ENCODE measurements around the gene NDP.
"Not testable (repeated sequence)": the region's sequence is repeated elsewhere in the genome, so short reads cannot be mapped to it uniquely, and the experiment has no call there.

Gene NDP

GRCh38 chrX:43970528-43970927 is 2.7 kb downstream of the NDP start:
- DNase-seq (ENCODE audit: low read depth) = no peak

- no peak for DNase-seq (ENCODE audit: low read depth)
Observed at GRCh38 chrX:43969504-43970501, 3.4 kb downstream of the NDP start.

DNA sequence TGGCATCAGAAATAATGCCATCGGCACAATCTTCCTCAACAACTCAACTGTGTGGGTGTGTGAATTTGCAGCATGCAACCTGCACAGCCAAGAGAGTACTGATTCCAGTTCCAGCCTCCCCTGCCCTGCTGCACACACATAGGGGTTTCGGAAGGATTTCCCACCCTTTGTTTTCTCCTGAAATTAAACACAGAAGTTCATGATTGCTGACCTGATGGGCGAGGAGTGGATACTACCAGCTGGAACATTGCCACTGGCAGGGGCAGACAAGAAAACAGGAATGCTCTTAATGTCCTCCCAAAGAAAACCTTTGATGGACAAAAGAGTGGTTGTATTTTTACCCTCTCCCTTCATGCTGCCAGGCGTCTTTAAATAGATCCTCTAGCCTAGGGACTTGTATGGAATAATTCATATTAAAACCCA is 4.8 kb downstream of the NDP start:
- no peak for DNase-seq (ENCODE audit: low read depth)

DNA sequence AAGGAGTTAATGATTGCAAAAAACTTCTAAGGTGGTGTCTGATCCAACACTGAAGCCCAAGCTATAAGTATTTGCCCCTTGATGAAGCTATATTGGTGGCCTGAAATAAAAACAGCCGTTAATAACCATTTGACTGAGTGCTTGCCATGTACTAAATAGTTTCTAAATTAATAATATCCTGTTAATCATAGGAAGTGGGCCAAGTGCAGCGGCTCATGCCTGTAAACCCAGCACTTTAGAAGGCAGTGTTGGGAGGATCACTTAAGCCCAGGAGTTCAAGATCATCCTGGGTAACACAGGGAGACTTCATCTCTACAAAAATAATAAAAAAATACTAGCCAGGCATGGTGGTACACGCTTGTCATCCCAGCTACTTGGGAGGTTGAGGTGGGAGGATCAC is 8.3 kb downstream of the NDP start:
- no peak for DNase-seq (ENCODE audit: low read depth)

DNA sequence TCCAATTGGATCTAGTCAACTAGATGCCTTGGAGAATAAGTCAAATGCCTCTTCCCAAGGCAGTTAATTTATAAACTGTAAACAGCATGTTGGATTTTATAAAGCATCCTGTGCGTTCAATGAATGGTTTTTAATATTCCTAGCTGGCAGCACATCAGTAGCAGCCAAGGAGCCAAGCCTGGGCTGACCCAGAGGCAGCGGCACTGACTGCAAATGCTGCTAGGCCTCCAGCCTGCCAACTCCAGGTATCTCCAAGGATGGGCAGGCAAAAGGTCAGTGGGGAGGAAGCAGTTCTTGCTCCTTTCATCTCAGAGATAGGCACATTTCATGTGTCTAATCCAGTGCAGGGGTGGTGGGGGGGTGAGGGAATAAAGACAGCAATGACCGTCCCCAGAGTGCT is 9.5 kb downstream of the NDP start:
- DNase-seq (ENCODE audit: low read depth) = no peak

DNA sequence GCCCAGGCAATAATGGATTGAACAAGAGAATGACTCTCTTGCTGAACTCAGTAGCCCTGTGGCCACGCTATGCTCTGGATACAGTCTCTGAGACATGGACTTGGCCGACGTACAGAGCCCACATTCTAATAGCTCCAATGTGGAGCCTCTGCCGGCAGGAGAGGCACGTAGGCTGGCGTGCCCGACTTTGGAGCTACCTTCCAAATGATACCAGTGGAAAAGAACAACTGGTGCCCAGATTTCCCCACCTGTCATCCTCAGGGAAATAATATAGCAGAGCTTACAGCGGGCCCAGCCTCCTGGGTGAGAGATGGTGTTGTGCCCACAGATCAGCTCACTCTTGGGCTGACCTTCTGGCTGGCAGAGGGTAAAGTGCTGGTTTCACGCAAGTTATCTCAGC is 10.6 kb downstream of the NDP start:
- no peak for DNase-seq (ENCODE audit: low read depth)

GRCh38 chrX:43961699-43962098 is 11.5 kb downstream of the NDP start:
- no peak for DNase-seq (ENCODE audit: low read depth)

GRCh38 chrX:43958529-43958928 is 14.7 kb downstream of the NDP start:
- no peak for DNase-seq (ENCODE audit: low read depth)

- no peak for DNase-seq (ENCODE audit: low read depth)
Observed at GRCh38 chrX:43956034-43956433, 17.2 kb downstream of the NDP start.

DNA sequence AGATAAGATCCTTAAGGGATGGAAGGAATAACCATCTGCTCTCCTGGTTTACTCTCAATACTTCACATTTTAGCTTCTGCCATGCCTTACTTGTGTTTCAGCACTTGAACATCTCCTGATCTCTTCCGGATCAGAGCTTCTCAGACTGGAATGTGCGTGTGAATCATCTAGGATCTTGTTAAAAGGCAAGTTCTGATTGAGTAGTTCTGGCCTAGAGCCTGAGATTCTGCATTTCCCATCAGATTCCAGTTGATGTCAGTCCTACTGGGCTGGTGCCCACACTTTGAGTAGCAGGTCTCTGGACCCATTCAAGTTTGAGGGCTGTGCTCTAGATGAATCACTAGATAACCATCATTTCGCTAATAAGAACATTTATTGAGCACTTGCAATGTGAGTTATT is 20.0 kb downstream of the NDP start:
- no peak for DNase-seq (ENCODE audit: low read depth)

DNA sequence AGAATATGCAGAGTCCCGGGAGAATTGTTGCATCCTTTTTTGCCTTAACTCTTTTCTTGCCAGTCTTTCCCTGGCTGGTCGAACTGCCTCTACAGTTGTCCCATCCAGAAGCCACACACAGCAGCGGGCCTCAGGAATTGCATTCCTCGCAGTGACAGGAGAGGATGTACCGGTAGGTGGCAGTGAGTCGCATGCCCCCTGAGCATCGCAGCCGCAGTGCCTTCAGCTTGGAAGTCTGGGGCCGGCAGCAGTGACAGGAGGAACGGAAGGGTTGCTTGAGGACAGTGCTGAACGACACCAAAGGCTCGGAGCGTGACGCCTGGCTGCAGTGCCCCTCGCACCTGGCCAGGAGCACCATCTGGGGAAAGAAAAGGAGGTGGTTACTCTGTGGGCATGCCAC is 23.5 kb downstream of the NDP start:
- peak; percentile 1 for DNase-seq (ENCODE audit: low read depth)

DNA sequence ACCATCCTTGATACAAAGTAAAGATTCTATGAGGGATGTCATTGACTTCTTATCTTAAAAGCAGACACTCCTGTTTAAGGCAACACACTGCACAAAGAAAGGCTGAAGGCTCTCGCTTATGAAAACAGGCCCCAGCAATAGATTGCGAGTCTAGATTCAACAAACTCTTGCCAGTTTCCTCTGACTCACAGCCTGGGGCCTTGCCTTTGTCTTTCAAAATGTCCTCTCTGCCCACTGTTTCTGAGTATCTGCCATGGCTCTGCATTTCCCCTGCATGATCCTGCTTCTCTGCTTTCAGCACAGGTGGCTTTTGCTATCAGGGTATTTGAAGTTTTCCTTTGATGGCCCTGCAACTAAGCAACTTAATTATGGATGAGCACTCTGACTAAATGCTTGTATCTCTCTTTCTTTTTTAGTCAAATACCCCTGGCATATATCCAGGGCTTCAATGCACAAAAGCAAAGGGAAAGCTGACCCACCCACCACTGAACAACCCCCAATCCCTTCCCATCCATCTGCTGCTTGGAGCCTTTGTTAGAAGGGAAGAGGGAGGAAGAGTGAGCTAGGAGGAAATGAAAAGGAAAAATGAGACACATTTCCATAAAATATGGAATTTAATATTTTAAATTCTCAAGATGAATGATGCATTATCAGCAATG is 32.2 kb downstream of the NDP start:
- no peak for DNase-seq (ENCODE audit: low read depth)

- no peak for DNase-seq (ENCODE audit: low read depth)
Observed at GRCh38 chrX:43939187-43939926, 33.8 kb downstream of the NDP start.

- not testable (repeated sequence) for DNase-seq (ENCODE audit: low read depth)
Observed at GRCh38 chrX:43922032-43922431, 51.2 kb downstream of the NDP start.

DNA sequence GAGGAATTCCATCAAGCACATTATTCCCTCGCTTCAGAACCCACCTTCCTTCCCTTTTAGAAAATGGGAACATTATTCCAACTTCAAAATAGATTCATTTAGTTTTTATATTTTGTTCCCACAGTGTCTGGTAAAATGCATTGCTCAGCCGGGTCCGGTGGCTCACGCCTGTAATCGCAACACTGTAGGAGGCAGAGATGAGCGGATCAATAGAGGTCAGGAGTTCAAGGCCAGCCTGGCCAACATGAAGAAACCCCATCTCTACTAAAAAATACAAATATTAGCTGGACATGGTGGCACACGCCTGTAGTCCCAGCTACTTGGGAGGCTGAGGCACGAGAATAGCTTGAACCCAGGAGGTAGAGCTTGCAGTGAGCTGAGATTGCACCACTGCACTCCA is 62.4 kb downstream of the NDP start:
- DNase-seq (ENCODE audit: low read depth) = not testable (repeated sequence)

GRCh38 chrX:43910012-43910411 is 63.2 kb downstream of the NDP start:
- no peak for DNase-seq (ENCODE audit: low read depth)

GRCh38 chrX:43909141-43909540 is 64.0 kb downstream of the NDP start:
- no peak for DNase-seq (ENCODE audit: low read depth)

- no peak for DNase-seq (ENCODE audit: low read depth)
Observed at GRCh38 chrX:43899878-43900815, 73.0 kb downstream of the NDP start.
